Fibroblast of lung (primary cell): ENCODE results near the gene TP53I11. TPM values are rescaled to one million over a fixed set of nuclear protein-coding genes. Genes with fewer than 3 reads are reported as not detected.
A peak's percentile ranks its signal among the peaks of the same experiment; 100 is the strongest.

Source experiments
- DNase-seq, 2 donors: peaks; one replicate each; pipeline versions ENCODE4 v3.0.0 to v3.0.0-alpha.2; 2010; ENCODE audit warnings: low read depth in 2 of 2
- H2AFZ ChIP-seq: 2 replicates; pipeline ENCODE4 v1.5.1; 2012; ENCODE audit warnings: low read length, control low read depth, inconsistent platforms
- H3K27ac ChIP-seq: 2 replicates; pipeline ENCODE4 v1.5.1; 2011; ENCODE audit warnings: low read length, control low read depth; ENCODE audit not compliant: insufficient read depth
- H3K27me3 ChIP-seq: 2 replicates; pipeline ENCODE4 v1.5.1; 2011; ENCODE audit warnings: mild to moderate bottlenecking, low read length; ENCODE audit not compliant: control insufficient read depth, insufficient read depth
- H3K36me3 ChIP-seq: 2 replicates; pipeline ENCODE4 v1.5.1; 2011; ENCODE audit warnings: low read length; ENCODE audit not compliant: control insufficient read depth, insufficient read depth
- H3K4me1 ChIP-seq: 2 replicates; pipeline ENCODE4 v1.5.1; 2011; ENCODE audit warnings: low read length; ENCODE audit not compliant: control insufficient read depth, insufficient read depth; ENCODE audit errors: extremely low read depth
- H3K4me2 ChIP-seq: 2 replicates; pipeline ENCODE4 v1.5.1; 2011; ENCODE audit warnings: low read length, control low read depth; ENCODE audit not compliant: insufficient read depth; ENCODE audit errors: extremely low read depth
- H3K4me3 ChIP-seq, 4 experiments: fragments of 200-600 bp in 1 of 4; sonication (generic) in 1 of 4; replicated peaks in 1 of 4; 2 replicates each; pipeline ENCODE4 v1.5.1; 2011 to 2016; ENCODE audit warnings: low read length in 4 of 4, low read depth in 3 of 4, mild to moderate bottlenecking in 3 of 4, control low read depth in 2 of 4, inconsistent platforms in 1 of 4, mixed read lengths in 1 of 4; ENCODE audit not compliant: insufficient read depth in 1 of 4; ENCODE audit errors: control extremely low read depth in 1 of 4
- H3K79me2 ChIP-seq: 2 replicates; pipeline ENCODE4 v1.5.1; 2012; ENCODE audit warnings: mild to moderate bottlenecking, low read length, inconsistent platforms; ENCODE audit not compliant: control insufficient read depth, insufficient read depth
- H3K9ac ChIP-seq: 2 replicates; pipeline ENCODE4 v1.5.1; 2011; ENCODE audit warnings: mild to moderate bottlenecking, low read length, control low read depth; ENCODE audit not compliant: insufficient read depth
- H3K9me3 ChIP-seq: 2 replicates; pipeline ENCODE4 v1.5.1; 2012; ENCODE audit warnings: low read depth, low read length; ENCODE audit not compliant: control insufficient read depth, insufficient read depth
- H4K20me1 ChIP-seq: 2 replicates; pipeline ENCODE4 v1.5.1; 2011; ENCODE audit warnings: low read length; ENCODE audit not compliant: control insufficient read depth, insufficient read depth; ENCODE audit errors: extremely low read depth
- EZH2 ChIP-seq: IDR thresholded peaks from 2 replicates; pipeline ENCODE4 v1.5.1; 2012; ENCODE audit warnings: low read length, control low read depth, mild to moderate bottlenecking; ENCODE audit errors: missing control alignments
- polyA plus RNA-seq, 2 donors: library from polyadenylated mRNA; depleted of rRNA in 1 of 2; stranded (reverse) in 1 of 2; unstranded in 1 of 2; fragments of >200 nt; gene quantifications; 2 replicates each; pipeline ENCODE4 v1.2.1, GENCODE V29; 2011 to 2012; ENCODE audit warnings: missing spikeins in 1 of 2
- total RNA-seq: library from RNA; depleted of rRNA; stranded (reverse); fragments of >200 nt; gene quantifications from 2 replicates; pipeline ENCODE4 v1.2.1, GENCODE V29; 2014
- TF ChIP-seq, protein P1 (sequence below), 2 donors: IDR thresholded peaks in 1 of 2; conservative IDR thresholded peaks in 1 of 2; 1 replicate in 1 of 2; 2 replicates in 1 of 2; pipeline ENCODE4 v1.5.1; 2011 to 2012; ENCODE audit warnings: low read length in 2 of 2, control low read depth in 1 of 2, inconsistent platforms in 1 of 2, low read depth in 1 of 2, mild to moderate bottlenecking in 1 of 2

TP53I11 gene
- total and polyA plus RNA-seq, 2 donors (not counting 1 experiment from before 2014, with no cell fraction given) = 53.2 to 54.0 TPM

DNA sequence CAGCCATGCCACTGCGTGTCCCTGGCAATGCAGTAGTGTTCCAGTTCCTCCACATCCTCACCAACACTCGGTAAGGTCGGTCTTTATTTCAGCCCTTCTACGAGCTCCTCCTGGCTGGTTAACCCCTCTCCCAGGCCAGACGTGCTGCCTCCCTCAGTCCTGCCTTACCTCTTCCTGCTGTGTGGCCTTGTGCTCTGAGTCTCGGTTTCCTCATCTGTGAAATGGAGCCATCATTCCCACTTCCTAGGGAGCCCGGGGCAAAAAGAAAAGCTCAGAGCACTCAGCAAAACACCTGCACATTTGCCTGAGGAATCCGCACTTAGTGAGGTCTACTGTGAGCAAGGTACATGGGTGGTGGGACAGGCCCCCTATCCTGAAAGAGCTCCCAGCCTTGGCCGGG is 9.8 kb downstream of the TP53I11 start:
- no peak for DNase-seq
- peaks cover 45% of the 10 kb centered on the region for H3K79me2 ChIP-seq
- H3K36me3 ChIP-seq = peaks cover 4% of the 10 kb centered on the region
- H3K4me1 ChIP-seq = peaks cover 8% of the 10 kb centered on the region
- no peak overlapping the region for H3K4me3 ChIP-seq
- TF ChIP-seq EZH2 = no peak
- TF ChIP-seq, protein P1, sequence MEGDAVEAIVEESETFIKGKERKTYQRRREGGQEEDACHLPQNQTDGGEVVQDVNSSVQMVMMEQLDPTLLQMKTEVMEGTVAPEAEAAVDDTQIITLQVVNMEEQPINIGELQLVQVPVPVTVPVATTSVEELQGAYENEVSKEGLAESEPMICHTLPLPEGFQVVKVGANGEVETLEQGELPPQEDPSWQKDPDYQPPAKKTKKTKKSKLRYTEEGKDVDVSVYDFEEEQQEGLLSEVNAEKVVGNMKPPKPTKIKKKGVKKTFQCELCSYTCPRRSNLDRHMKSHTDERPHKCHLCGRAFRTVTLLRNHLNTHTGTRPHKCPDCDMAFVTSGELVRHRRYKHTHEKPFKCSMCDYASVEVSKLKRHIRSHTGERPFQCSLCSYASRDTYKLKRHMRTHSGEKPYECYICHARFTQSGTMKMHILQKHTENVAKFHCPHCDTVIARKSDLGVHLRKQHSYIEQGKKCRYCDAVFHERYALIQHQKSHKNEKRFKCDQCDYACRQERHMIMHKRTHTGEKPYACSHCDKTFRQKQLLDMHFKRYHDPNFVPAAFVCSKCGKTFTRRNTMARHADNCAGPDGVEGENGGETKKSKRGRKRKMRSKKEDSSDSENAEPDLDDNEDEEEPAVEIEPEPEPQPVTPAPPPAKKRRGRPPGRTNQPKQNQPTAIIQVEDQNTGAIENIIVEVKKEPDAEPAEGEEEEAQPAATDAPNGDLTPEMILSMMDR (conservative IDR thresholded peaks at IDR 0.05 in 1 of 2, IDR thresholded peaks at IDR 0.05 in 1 of 2; ENCODE audit: low read depth in 1 of 2, low read length in 2 of 2) = no peak
- H3K9me3 ChIP-seq = no peaks in the 10 kb centered on the region
- H3K9ac ChIP-seq = no peak overlapping the region
- no peaks in the 10 kb centered on the region for H3K27me3 ChIP-seq
- peaks cover under 1% of the 10 kb centered on the region for H4K20me1 ChIP-seq
- peak overlapping the region; percentile 10 for H3K27ac ChIP-seq
- H3K4me2 ChIP-seq = no peak overlapping the region
- no peak overlapping the region for H2AFZ ChIP-seq

DNA sequence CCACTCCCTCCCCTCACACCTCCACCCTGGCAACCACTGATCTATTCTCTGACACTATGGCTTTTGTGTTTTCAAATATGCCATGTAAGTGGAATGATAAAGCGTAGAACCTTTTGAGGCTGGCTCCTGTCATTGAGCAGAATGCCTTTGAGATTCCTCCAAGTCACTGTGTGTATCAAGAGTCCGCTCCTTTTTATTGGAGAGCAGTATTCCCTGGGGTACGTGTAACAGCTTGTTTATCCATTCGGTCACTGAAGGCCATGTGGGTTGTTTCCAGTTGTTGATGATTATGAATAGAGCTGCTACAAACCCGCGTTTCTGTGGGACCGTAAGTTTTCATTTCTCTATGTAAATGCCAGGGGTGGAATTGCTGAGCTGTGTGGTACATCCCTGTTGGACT is 10.3 kb downstream of the TP53I11 start:
- H3K4me1 ChIP-seq = peaks cover 8% of the 10 kb centered on the region
- no peak overlapping the region for H3K9ac ChIP-seq
- H3K36me3 ChIP-seq = peaks cover 4% of the 10 kb centered on the region
- TF ChIP-seq, protein P1 (conservative IDR thresholded peaks at IDR 0.05 in 1 of 2, IDR thresholded peaks at IDR 0.05 in 1 of 2; ENCODE audit: low read depth in 1 of 2, low read length in 2 of 2) = no peak
- no peak for TF ChIP-seq EZH2
- no peak overlapping the region for H3K4me2 ChIP-seq
- H3K4me3 ChIP-seq = no peak overlapping the region
- H4K20me1 ChIP-seq = no peaks in the 10 kb centered on the region
- H3K27me3 ChIP-seq = no peaks in the 10 kb centered on the region
- peaks cover 43% of the 10 kb centered on the region for H3K79me2 ChIP-seq
- H2AFZ ChIP-seq = no peak overlapping the region
- DNase-seq = no peak
- H3K27ac ChIP-seq = peak overlapping the region; percentile 10
- H3K9me3 ChIP-seq = no peaks in the 10 kb centered on the region

DNA sequence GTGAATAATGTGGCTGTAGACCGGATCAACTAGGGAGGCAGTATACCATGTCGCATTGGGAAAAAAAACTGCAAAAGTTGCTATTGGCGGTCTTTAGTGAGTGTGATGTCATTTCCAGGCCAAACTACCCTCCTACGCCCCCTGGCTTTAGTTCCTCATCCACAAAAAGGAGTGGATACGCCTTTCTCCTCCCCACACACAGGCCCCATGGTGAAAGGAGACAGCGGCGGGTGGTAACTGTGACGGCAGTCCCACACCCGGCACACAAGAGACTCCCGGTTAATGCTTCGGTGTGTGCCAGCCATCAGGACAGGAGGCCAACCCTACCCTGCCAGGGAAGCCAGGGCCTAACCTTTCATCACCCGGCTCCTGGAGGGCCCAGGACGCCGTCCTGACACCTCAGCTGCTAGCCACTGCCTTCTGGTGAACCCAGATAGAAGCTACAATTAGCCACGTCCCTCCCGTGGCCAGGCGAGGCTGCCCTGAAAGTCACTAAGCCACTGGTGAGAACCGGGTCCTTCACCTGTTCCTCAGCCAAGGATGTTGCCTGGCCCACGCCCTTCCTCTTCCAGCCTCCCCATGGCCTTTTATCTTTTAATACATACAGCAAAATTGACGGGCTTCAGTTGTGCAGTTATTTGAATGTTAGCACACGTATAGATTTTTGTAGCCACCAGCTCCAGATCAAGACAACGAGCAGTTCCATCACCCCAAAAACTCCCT is 10.8 kb downstream of the TP53I11 start:
- TF ChIP-seq, protein P1 (conservative IDR thresholded peaks at IDR 0.05 in 1 of 2, IDR thresholded peaks at IDR 0.05 in 1 of 2; ENCODE audit: low read depth in 1 of 2, low read length in 2 of 2) = peak in 1 of 2 donors; percentile 44
- no peak for TF ChIP-seq EZH2
- no peak overlapping the region for H3K9ac ChIP-seq
- H3K4me1 ChIP-seq = peaks cover 8% of the 10 kb centered on the region
- DNase-seq = peak in 1 of 2 donors; percentile 26
- H4K20me1 ChIP-seq = no peaks in the 10 kb centered on the region
- H3K79me2 ChIP-seq = peaks cover 37% of the 10 kb centered on the region
- no peak overlapping the region for H3K4me2 ChIP-seq
- H3K4me3 ChIP-seq = no peak overlapping the region
- no peaks in the 10 kb centered on the region for H3K27me3 ChIP-seq
- no peaks in the 10 kb centered on the region for H3K9me3 ChIP-seq
- H3K36me3 ChIP-seq = peaks cover 5% of the 10 kb centered on the region
- H3K27ac ChIP-seq = no peak overlapping the region
- no peak overlapping the region for H2AFZ ChIP-seq
